Osteoblast (primary cell): Measurements from ENCODE around the gene TBX2. TPM values are rescaled to one million over a fixed set of nuclear protein-coding genes. Genes with fewer than 3 reads are reported as not detected.

Source experiments
- DNase-seq: peaks from one replicate; pipeline ENCODE4 v3.0.0; 2011; ENCODE audit warnings: low spot score, mixed read lengths; ENCODE audit not compliant: insufficient read length; ENCODE audit errors: missing footprints
- H2AFZ ChIP-seq: 2 replicates; pipeline ENCODE4 v1.6.0; 2011; ENCODE audit warnings: mild to moderate bottlenecking, low read length
- H3K27ac ChIP-seq: 2 replicates; pipeline ENCODE4 v1.5.1; 2011; ENCODE audit warnings: mild to moderate bottlenecking, low read depth, low read length, moderate library complexity
- H3K27me3 ChIP-seq: 2 replicates; pipeline ENCODE4 v1.6.0; 2012; ENCODE audit warnings: mild to moderate bottlenecking, control low read depth, inconsistent platforms, low read length, moderate library complexity; ENCODE audit not compliant: insufficient read depth
- H3K36me3 ChIP-seq: 2 replicates; pipeline ENCODE4 v1.5.1; 2011; ENCODE audit warnings: mild to moderate bottlenecking, low read length, control low read depth, moderate library complexity; ENCODE audit not compliant: insufficient read depth
- H3K4me1 ChIP-seq: 2 replicates; pipeline ENCODE4 v1.5.1; 2011; ENCODE audit warnings: mild to moderate bottlenecking, low read length, control low read depth, moderate library complexity; ENCODE audit not compliant: insufficient read depth
- H3K4me2 ChIP-seq: 2 replicates; pipeline ENCODE4 v1.6.0; 2011; ENCODE audit warnings: mild to moderate bottlenecking, low read length; ENCODE audit not compliant: insufficient read depth
- H3K4me3 ChIP-seq: fragments of 200-600 bp; sonication (generic); 3 replicates; pipeline ENCODE4 v1.5.1; 2012; ENCODE audit warnings: mild to moderate bottlenecking, low read length, inconsistent platforms; ENCODE audit not compliant: insufficient read depth
- H3K79me2 ChIP-seq: 2 replicates; pipeline ENCODE4 v1.6.0; 2012; ENCODE audit warnings: mild to moderate bottlenecking, low read length, control low read depth, inconsistent platforms; ENCODE audit not compliant: insufficient read depth
- H3K9me3 ChIP-seq: 2 replicates; pipeline ENCODE4 v1.5.1; 2011; ENCODE audit warnings: low read depth, low read length, control low read depth
- H4K20me1 ChIP-seq: 2 replicates; pipeline ENCODE4 v1.6.0; 2012; ENCODE audit warnings: mild to moderate bottlenecking, low read length, control low read depth; ENCODE audit not compliant: insufficient read depth
- CTCF ChIP-seq: IDR thresholded peaks from 2 replicates; pipeline ENCODE4 v1.5.1; 2011; ENCODE audit warnings: mild to moderate bottlenecking, low read depth, low read length, moderate library complexity; ENCODE audit errors: extremely low read depth
- total RNA-seq: library from RNA; depleted of rRNA; stranded (reverse); fragments of >200 nt; gene quantifications from 2 replicates; pipeline ENCODE4 v1.2.3, GENCODE V29; 2012

The TBX2 gene
- total RNA-seq, 1 donor: 11.6 TPM

DNA sequence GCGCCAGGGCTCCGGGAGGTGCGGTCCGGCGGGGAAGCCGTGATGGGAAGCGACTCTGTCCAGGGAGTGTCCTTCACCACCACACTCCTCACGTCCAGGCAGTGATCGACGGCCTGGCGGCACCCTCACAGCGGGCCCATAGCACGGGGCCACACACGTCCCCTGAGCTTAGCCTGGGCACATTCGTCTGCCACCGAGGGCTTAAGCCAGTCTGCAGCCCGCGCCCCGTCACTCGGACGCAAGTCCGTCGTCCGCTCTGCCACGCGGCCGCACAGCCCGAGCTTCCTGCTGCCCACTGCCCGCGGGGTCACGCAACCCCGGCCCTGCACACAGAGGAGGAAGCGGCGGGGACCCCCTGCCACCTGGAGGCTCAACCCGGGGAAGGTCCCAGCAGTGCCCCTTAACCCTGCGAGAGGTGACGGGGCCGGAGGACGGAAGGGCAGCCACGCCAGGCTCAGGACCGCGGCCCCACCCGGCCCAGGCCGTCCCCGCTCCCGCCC, 3.0 kb upstream of the TBX2 start:
- Histone ChIP-seq H3K79me2 (peaks cover 65% of the 10 kb centered on the region), H3K9me3 (no peaks in the 10 kb centered on the region), H3K4me2 (peak overlapping the region; percentile 95), H3K27me3 (no peaks in the 10 kb centered on the region), H3K4me1 (peaks cover 26% of the 10 kb centered on the region), H4K20me1 (peaks cover 7% of the 10 kb centered on the region), H3K36me3 (no peaks in the 10 kb centered on the region), H3K27ac (peak overlapping the region; percentile 51), H3K4me3 (peak overlapping the region; percentile 88), H2AFZ (peak overlapping the region; percentile 70)
- no peak for DNase-seq
- TF ChIP-seq CTCF: no peak

- Histone ChIP-seq H3K4me1 (peaks cover 29% of the 10 kb centered on the region), H3K27ac (peak overlapping the region; percentile 85), H3K4me3 (peak overlapping the region; percentile 88), H3K79me2 (peaks cover 72% of the 10 kb centered on the region), H3K4me2 (peak overlapping the region; percentile 95), H3K9me3 (no peaks in the 10 kb centered on the region), H3K36me3 (no peaks in the 10 kb centered on the region), H3K27me3 (no peaks in the 10 kb centered on the region), H2AFZ (peak overlapping the region; percentile 70), H4K20me1 (peaks cover 12% of the 10 kb centered on the region)
- DNase-seq: peak; percentile 96
- no peak for TF ChIP-seq CTCF
These were observed 2.4 kb upstream of the TBX2 start for GRCh38 chr17:61397086-61397842.

DNA sequence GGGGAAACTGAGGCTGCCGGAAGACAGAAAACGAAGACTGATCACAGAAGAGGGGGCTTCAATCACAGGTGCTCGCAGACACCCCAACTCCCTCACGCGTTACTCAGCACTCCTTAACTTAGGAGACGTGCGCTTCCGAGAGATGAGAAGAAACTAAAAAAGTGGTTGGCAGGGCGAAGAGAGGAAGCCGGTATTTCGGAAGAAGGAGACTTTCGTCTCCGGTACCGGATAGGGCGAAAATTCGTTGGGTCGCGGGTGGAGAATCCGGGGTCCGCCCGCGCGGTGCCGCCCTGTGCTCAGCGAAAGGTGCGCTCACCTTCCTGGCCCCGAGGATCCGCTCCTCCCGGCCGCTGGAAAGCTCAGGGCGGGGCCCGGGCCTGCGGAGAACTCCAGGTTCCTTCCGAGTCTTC, 917 bp upstream of the TBX2 start:
- H3K27me3 ChIP-seq: no peaks in the 10 kb centered on the region
- peaks cover 83% of the 10 kb centered on the region for H3K79me2 ChIP-seq
- H2AFZ ChIP-seq: peak overlapping the region; percentile 32
- peak overlapping the region; percentile 88 for H3K4me3 ChIP-seq
- peaks cover 41% of the 10 kb centered on the region for H3K4me1 ChIP-seq
- H3K36me3 ChIP-seq: peaks cover 8% of the 10 kb centered on the region
- peaks cover 12% of the 10 kb centered on the region for H4K20me1 ChIP-seq
- peak; percentile 94 for DNase-seq
- H3K4me2 ChIP-seq: peak overlapping the region; percentile 95
- TF ChIP-seq CTCF: no peak
- H3K27ac ChIP-seq: peak overlapping the region; percentile 85
- no peaks in the 10 kb centered on the region for H3K9me3 ChIP-seq

- peaks cover 22% of the 10 kb centered on the region for H3K36me3 ChIP-seq
- peak; percentile 99 for DNase-seq
- H3K4me1 ChIP-seq: peaks cover 36% of the 10 kb centered on the region
- no peak for TF ChIP-seq CTCF
- peak overlapping the region; percentile 90 for H3K4me2 ChIP-seq
- no peaks in the 10 kb centered on the region for H3K9me3 ChIP-seq
- H3K27me3 ChIP-seq: no peaks in the 10 kb centered on the region
- H3K79me2 ChIP-seq: peaks cover 89% of the 10 kb centered on the region
- H3K4me3 ChIP-seq: peak overlapping the region; percentile 88
- peak overlapping the region; percentile 86 for H3K27ac ChIP-seq
- no peak overlapping the region for H2AFZ ChIP-seq
- peaks cover 17% of the 10 kb centered on the region for H4K20me1 ChIP-seq
These were observed 548 bp downstream of the TBX2 start for GRCh38 chr17:61400066-61400716.
